Right lobe of liver (tissue), 6 donors: ENCODE data around the gene MAJIN. TPM values are rescaled to one million over a fixed set of nuclear protein-coding genes. Genes with fewer than 3 reads are reported as not detected.
A peak's percentile ranks its signal among the peaks of the same experiment; 100 is the strongest.

ENCODE experiments used
- ATAC-seq, 4 donors: fragments of 200-7000 bp; cut with Tn5 transposase; one replicate each; pipeline ENCODE4 v1.9.1; 2020; ENCODE audit warnings: mild to moderate bottlenecking in 4 of 4, moderate library complexity in 4 of 4
- DNase-seq, 3 donors: peaks; one replicate each; pipeline ENCODE4 v3.0.0-alpha.2; 2020
- H3K27ac ChIP-seq, 3 donors: fragments of 200-600 bp; one replicate each; pipeline ENCODE4 v1.8.0; 2022
- H3K27me3 ChIP-seq, 2 donors: fragments of 200-600 bp; one replicate each; pipeline ENCODE4 v1.8.0; 2022
- H3K36me3 ChIP-seq, 4 donors: fragments of 200-600 bp; sonication (generic) in 1 of 4; one replicate each; pipeline versions ENCODE4 v1.5.1 to v1.8.0; 2017 to 2022; ENCODE audit warnings: control low read depth in 1 of 4
- H3K4me1 ChIP-seq, 4 donors: fragments of 200-600 bp; sonication (generic) in 1 of 4; one replicate each; pipeline versions ENCODE4 v1.5.1 to v1.8.0; 2017 to 2022; ENCODE audit warnings: control low read depth in 1 of 4
- H3K4me3 ChIP-seq, 3 donors: fragments of 200-600 bp; one replicate each; pipeline ENCODE4 v1.8.0; 2022
- H3K9me3 ChIP-seq, 4 donors: fragments of 200-600 bp; sonication (generic) in 1 of 4; one replicate each; pipeline versions ENCODE4 v1.5.1 to v1.8.0; 2017 to 2022; ENCODE audit warnings: control low read depth in 1 of 4
- CTCF ChIP-seq, 4 donors: fragments of 200-600 bp in 3 of 4; fragments of 450-650 bp in 1 of 4; IDR thresholded peaks; one replicate each; pipeline versions ENCODE4 v1.5.1 to v1.8.0; 2016 to 2022; ENCODE audit warnings: antibody characterized with exemption in 4 of 4, mild to moderate bottlenecking in 2 of 4
- POLR2A ChIP-seq: fragments of 450-650 bp; IDR thresholded peaks from one replicate; pipeline ENCODE4 v1.6.1; 2017; ENCODE audit warnings: antibody characterized with exemption, mild to moderate bottlenecking
- WGBS: methylation state at CpG from one replicate; pipeline ENCODE4 v1.1.6; 2018; ENCODE audit warnings: low coverage, low lambda C conversion rate; ENCODE audit not compliant: insufficient coverage; ENCODE audit errors: missing lambda C conversion rate; 5-methylcytosine and 5-hydroxymethylcytosine counted together
- intact Hi-C, 2 donors: fragments of 100-400 bp; cut with DNase I; formaldehyde crosslinking; loops; one replicate each; pipeline versions ENCODE4 v1.11.2 to v1.14.1; 2022
- total RNA-seq, 6 experiments: library from RNA; depleted of rRNA in 2 of 6; stranded (reverse); fragments of >200 nt in 2 of 6; fragmentation: NEBNext Ultra II Directional in 3 of 6; extraction: Animal tissue kit (Norgen Biotek cat#: 25700) in 3 of 6; gene quantifications; one replicate each; pipeline versions ENCODE4 v1.1.0 to v1.2.4, GENCODE V29; 2016 to 2023
- donor health status: DM: no; HTN: yes; CAD: no.
- donor health status: DM: no; HTN: no; CAD: no.
- donor health status: DM: no; HTN: no; CAD: no.
- donor health status: DM: no; HTN: yes; CAD: no.
- donor health status: DM: no; HTN: yes; CAD: no.

MAJIN gene
- total RNA-seq, 6 experiments from 2014 or later = 0.33 to 0.86 TPM; not detected in 4

GRCh38 chr11:64916775-64917662, 54.9 kb downstream of the MAJIN start, which contains the start of gene ATG2A:
Gene ATG2A, minus strand, starts transcription at chr11:64917209. Its CDS starts 74 bp downstream, at chr11:64917135.
- Histone ChIP-seq H3K27me3 (no peaks in the 10 kb centered on the region), H3K36me3 (peaks cover under 1 to 24% (median 8%) of the 10 kb centered on the region in 4 donors), H3K9me3 (no peaks in the 10 kb centered on the region), H3K4me3 (peak within 1 kb of the TSS; percentile 87 to 99 (median 91)), H3K27ac (peak within 1 kb of the TSS; percentile 77 to 89 (median 85)), H3K4me1 (peaks cover 0 to 14% (median 4%) of the 10 kb centered on the region in 4 donors)
- ATAC-seq (peak; percentile 90 to 97 (median 96)), DNase-seq (peak; percentile 99 to 100 (median 99))
- TF ChIP-seq CTCF (IDR thresholded peaks at IDR 0.05) (no peak), POLR2A (peak; percentile 98)
- intact Hi-C loops = no loop called here
- 0% methylated on average over 17 of the region's 57 CpGs for WGBS

GRCh38 chr11:64916040-64916774, 55.7 kb downstream of the MAJIN start:
- intact Hi-C loops = no loop called here
- peaks cover 0 to 14% (median 4%) of the 10 kb centered on the region in 4 donors for H3K4me1 ChIP-seq
- H3K27me3 ChIP-seq = no peaks in the 10 kb centered on the region
- DNase-seq (peak in 2 of 3 donors; percentile 78 to 81), ATAC-seq (peak; percentile 38 to 61 (median 42))
- peak overlapping the region; percentile 87 to 99 (median 91) for H3K4me3 ChIP-seq
- TF ChIP-seq CTCF (IDR thresholded peaks at IDR 0.05) = no peak
- TF ChIP-seq POLR2A = no peak
- no peaks in the 10 kb centered on the region for H3K9me3 ChIP-seq
- H3K36me3 ChIP-seq = peaks cover 5 to 31% (median 15%) of the 10 kb centered on the region in 4 donors
- H3K27ac ChIP-seq = peak overlapping the region; percentile 77 to 89 (median 85)
- 0% methylated on average over 8 of the region's 23 CpGs for WGBS

DNA sequence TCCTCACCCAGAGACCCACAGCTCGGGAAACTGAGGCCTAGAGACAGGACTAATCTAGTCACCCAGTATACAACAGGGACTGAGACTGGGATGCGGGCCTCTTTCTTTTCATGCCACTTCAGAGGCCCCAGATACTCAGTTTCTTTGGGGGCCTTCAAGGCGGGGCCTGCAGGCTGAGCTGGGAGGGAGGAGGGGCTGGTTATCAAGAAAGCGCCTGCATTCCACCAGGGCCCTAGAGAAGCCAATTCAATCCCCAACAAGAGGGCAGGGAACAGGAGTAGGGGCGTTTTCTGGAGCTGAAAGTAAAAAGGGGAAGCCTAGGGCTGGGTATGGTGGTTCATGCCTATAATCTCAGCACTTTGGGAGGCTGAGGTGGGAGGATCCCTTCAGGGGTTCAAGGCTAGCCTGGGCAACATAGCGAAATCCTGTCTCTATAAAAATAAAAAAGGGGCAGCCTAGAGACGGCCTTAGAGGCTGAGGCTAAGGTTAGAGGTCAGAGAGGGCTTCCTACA, 56.5 kb downstream of the MAJIN start:
- intact Hi-C loops = no loop called here
- no peak for DNase-seq
- H3K4me3 ChIP-seq = no peak overlapping the region
- ATAC-seq = no peak
- WGBS = 68% methylated on average over 4 of the region's 7 CpGs
- H3K36me3 ChIP-seq = peaks cover 5 to 38% (median 17%) of the 10 kb centered on the region in 4 donors
- H3K4me1 ChIP-seq = peaks cover 0 to 14% (median 4%) of the 10 kb centered on the region in 4 donors
- H3K9me3 ChIP-seq = no peaks in the 10 kb centered on the region
- H3K27me3 ChIP-seq = no peaks in the 10 kb centered on the region
- TF ChIP-seq POLR2A (no peak), CTCF (IDR thresholded peaks at IDR 0.05) (no peak)
- no peak overlapping the region for H3K27ac ChIP-seq

- H3K27me3 ChIP-seq = no peaks in the 10 kb centered on the region
- TF ChIP-seq CTCF (IDR thresholded peaks at IDR 0.05) (no peak), POLR2A (no peak)
- peaks cover 0 to 14% (median 4%) of the 10 kb centered on the region in 4 donors for H3K4me1 ChIP-seq
- no CpG with 5 or more reads among the region's 17 CpGs for WGBS
- intact Hi-C loops = no loop called here
- ATAC-seq (no peak), DNase-seq (no peak)
- peaks cover 5 to 51% (median 25%) of the 10 kb centered on the region in 4 donors for H3K36me3 ChIP-seq
- H3K4me3 ChIP-seq = no peak overlapping the region
- no peak overlapping the region for H3K27ac ChIP-seq
- H3K9me3 ChIP-seq = no peaks in the 10 kb centered on the region
Measured at GRCh38 chr11:64914123-64914522, 57.8 kb downstream of the MAJIN start.
